HG03095 (cell line): ENCODE data around the gene KCNAB2.
A peak's percentile ranks its signal among the peaks of the same experiment; 100 is the strongest.
"Not testable (repeated sequence)": the region's sequence is repeated elsewhere in the genome, so short reads cannot be mapped to it uniquely, and the experiment has no call there.

Source experiments
- ATAC-seq: cut with Tn5 transposase; IDR thresholded peaks from one replicate; pipeline ENCODE4 v1.9.1; 2021; ENCODE audit warnings: moderate library complexity; ENCODE audit not compliant: unreplicated experiment

Gene KCNAB2

GRCh38 chr1:6009120-6010040, 36.3 kb upstream of the KCNAB2 start:
- no peak for ATAC-seq

DNA sequence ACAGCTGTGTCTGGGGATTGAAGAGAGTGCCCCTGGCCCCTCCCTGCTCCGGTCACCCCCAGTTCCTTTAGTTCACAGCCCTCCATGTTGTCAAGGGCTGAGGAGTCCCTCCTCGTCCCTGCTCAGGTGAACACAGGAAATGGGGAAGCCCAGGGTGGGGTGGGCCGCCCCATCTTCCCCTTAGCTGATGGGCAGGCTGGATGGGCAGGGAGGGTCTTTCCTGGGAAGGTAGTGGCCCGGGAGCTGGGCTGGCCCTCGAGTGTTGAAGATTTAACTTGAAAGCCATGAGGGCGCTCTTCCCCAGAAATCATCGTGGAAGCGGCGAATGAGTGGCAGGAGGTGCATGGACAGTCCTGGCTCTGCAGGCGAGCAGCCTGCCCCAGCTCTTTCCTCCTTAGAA, 35.1 kb upstream of the KCNAB2 start:
- no peak for ATAC-seq

- no peak for ATAC-seq
Measured at GRCh38 chr1:6011161-6011945, 34.3 kb upstream of the KCNAB2 start.

DNA sequence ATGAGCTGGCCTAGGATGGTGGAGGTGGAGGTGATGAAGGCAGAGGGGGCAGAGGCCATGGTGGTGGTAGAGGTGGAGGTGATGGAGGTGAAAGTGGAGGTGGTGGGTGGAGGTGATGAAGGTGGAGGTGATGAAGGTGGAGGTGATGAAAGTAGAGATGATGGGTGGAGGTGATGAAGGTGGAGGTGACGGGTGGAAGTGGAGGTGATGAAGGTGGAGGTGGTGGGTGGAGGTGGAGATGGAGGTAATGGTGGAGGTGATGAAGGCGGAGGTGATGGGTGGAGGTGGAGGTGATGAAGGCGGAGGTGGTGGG, 33.8 kb upstream of the KCNAB2 start:
- ATAC-seq: no peak

GRCh38 chr1:6012529-6013318, 33.0 kb upstream of the KCNAB2 start:
- no peak for ATAC-seq

DNA sequence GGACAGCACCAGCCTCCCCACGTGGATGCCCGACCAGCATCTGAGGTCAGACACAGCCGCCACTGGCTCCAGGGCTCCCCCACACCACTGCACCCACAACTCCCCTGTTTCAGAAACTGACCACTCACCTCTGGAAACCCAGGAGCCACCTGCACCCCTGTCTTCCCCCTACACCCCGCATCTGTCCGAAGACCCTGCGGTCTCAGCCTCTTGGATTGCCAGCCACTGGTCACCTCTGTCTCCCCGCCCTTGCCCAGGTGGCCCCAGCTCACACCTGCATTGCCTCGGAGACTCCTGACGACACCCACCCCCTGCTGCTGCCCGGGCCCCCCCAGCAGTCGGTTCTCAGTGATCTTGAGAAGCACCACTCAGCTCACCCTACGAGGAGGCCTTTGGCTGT, 32.2 kb upstream of the KCNAB2 start:
- no peak for ATAC-seq

DNA sequence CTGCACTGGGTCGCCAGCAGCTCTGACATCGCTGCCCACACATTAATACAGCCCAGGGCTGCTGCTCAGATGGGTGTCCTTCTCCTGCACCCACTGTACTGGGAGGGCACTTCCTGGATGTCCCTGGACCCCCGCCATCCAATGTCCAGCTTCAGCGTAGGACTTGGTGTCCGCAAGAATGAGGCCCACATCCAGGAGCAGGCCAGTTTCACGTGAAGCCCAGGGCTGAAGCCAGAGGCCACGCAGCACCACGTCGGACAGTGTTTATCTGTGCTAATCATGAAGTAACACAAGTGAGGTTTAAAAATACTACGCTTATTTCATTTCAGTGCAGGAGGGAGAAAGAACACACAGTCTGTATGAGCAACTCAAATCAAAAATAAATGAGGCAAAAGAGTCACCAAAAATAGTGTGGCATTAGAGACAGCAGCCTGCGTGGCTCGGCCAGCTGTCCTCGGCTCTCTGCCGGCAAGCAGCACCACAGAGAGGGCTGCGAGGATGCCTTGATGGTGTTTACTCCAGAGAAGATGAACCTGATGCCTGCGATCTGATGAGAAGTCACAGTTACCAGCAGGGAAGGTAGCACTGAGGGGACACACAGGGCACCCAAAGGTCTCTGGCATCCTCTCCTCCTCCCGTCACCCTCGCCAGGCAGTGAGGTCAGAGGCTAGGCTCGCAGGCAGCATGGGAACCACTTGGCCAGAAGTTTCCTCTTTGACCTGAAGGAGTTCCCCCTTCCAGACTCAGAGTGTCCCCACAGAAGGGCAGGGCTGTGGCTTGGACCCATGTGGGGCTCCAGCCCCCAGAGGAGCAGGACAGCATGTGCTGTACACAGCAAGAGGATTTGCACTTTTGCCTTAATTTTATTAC, 31.3 kb upstream of the KCNAB2 start:
- no peak for ATAC-seq

GRCh38 chr1:6016191-6016865, 29.4 kb upstream of the KCNAB2 start:
- no peak for ATAC-seq

DNA sequence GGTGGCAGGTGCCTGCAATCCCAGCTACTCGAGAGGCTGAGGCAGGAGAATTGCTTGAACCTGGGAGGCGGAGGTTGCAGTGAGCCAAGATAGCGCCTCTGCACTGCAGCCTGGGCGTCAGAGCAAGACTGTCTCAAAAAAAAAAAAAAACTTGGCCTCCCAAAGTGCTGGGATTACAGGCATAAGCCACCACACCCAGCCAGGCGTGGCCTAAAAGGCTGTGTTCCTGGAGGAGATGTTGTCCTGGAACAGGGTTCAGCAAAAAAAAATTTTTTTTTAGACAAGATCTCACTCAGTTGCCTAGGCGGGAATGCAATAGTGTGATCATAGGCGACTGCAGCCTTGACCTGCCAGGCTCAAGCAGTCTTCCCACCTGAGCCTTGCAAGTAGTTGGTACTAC, 28.0 kb upstream of the KCNAB2 start:
- ATAC-seq: not testable (repeated sequence)

DNA sequence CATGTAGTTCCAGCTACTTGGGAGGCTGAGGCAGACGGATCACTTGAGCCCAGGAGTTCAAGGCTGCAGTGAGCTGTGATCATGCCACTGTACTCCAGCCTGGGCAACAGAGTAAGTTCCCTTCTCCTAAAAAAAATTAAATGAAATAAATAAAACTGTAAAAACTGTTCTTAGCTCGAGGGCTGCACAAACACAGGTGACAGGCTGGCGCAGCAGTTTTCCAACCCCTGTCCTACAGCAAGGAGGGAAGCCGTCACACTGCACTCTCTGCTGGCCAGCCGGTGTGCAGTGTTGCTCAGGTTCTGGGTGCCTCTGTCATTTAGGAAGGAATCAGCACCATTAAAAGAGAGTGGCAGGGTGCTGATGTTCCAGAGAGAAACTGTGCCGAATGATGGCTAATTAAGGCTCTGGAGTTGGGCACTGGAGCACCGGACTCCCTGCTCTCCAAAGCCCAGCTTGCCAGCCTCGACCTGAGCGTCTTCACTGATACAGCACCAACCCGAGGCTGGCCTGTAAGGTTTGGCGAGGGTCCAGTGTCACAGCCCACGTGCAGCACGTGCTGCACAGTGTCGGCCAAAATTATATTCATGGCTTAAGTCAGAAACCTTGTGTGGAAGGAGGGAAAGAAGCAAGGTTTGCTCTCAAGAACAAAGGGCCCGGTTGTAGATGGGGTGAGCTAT, 26.4 kb upstream of the KCNAB2 start:
- ATAC-seq: no peak

DNA sequence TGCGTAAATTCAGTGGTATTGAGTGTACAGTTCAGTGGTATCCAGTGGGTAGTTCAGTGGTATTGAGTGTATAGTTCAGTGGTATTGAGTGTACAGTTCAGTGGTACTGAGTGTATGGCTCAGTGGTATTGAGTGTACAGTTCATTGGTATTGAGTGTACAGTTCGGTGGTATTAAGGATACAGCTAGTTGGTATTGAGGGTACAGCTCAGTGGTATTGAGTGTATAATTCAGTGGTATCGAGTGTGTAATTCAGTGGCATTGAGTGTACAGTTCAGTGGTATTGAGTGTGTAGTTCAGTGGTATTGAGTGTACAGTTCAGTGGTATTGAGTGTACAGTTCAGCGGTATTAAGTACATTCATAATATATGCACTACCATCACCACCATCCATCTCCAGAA, 23.5 kb upstream of the KCNAB2 start:
- ATAC-seq: no peak

- no peak for ATAC-seq
Measured at GRCh38 chr1:6023346-6023745, 22.3 kb upstream of the KCNAB2 start.

GRCh38 chr1:6024376-6024775, 21.3 kb upstream of the KCNAB2 start:
- ATAC-seq: no peak

DNA sequence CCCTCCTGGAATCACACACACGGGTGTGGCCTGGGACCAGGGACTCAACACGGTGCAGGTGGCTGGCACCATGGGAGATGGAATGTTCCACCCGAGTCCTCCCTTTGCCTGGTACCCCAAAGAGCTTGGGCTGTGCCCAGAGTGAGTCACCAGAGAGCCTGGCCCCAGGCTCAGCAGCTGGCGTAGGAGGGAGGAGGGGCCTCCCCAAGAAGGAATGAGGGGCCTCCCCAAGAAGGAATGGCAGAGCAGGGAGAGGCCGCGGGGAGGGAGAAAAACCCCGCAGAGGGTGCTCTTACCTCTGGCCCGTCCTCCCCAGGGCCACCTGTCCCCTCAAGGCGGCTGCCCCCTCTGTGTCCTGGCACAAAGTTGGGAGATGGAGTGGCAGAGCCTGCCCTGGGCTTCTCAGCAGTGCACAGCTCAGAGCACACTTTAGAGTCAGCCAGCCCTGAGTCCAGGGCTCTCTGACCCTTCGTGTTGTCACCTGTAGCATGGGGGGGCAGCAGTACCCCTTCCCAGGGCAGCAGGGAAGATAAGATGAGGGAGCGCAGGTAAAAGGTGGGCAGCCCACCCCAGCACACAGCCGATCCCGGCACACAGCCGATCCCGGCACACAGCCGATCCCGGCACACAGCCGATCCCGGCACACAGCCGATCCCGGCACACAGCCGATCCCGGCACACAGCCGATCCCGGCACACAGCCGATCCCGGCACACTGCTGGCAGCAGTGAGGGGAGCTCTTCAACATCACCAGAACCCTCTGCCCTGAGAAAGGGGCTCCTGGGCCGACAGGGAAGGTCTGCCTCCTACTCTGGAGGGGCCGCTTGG, 20.2 kb upstream of the KCNAB2 start:
- no peak for ATAC-seq

DNA sequence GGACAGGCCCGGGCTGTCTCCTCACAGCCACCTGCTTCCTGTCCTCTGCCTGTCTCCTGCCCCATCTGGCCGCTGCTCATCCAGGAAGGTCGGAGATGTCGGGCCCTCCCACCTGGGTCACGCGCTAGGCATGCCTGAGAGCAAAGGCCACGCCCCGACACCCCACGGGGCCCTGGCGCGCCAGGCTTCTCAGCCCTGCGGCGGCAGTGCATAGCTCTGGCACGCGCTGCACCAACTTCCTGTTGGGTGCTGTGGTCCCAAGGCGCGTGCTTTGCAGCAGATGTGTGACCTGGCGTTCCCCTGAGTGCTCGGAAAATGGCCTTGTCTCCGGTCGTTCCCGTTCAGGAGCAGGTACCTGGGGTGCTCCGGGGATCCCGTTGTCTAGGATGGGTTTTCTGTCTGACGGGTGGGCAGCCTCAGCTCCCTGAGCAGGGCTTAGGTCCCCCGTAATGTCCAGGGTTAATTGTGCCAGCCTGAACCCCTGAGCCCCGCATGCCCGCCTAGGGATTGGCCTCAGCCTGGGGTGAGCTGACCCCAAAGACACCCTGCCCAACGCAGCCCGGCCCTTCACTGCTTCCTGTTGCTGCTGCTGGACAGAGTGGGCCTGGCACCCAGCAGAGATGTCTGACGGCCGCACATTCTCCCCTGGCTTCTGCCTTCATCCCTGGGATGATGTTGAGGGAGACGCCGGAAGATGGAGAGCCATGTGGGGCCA, 19.4 kb upstream of the KCNAB2 start:
- ATAC-seq: peak; percentile 70

DNA sequence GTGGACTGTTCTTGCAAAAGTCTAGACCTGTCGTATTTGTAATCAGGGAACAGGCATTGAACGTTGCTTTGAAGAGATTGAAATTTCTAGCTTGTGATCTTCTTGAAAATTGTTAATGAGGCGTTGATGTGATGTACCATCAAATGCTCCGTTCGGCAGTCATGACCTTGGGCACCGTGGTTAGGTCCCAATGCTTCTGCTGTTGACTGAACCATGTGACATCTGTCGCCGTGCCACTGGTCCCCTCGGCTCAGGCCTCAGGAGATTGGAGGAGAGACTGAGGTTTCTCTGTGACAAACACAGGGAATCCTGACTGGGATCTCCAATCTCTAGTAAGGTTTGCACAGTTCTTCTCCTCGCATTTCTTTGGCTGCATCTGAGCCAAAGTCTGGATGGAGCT, 18.1 kb upstream of the KCNAB2 start:
- ATAC-seq: no peak

- no peak for ATAC-seq
Measured at GRCh38 chr1:6028042-6028850, 17.4 kb upstream of the KCNAB2 start.
